ENCODE measurements around the gene AZI2.

DNA sequence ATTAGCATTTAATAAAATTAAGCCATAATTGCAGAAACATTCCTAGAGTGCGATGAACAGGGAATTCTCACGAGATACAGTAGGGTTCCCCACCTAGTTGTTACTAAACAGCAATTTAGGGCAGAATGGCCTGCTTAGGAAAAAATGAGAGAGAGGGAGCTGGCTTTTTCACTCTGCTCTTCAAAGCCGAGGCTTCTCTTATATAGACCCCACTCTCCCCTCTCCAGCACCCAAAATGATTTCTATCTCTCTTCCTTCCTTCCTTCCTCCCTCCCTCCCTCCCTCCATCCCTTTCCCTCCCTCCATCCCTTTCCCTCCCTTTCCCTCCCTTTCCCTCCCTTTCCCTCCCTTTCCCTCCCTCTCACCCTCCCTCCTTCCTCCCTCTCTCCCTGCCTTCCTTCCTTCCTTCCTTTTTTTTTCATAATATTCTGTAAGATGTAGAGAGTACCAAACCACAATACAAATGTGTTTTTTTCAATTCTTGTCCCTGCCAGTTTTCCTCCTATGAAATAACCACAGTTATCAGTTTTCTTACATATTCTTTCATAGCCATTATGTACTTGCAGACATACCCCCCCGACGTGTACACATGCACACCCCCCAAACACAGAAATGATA lies 48.2 kb downstream of the AZI2 start:
- TF ChIP-seq, protein P1, sequence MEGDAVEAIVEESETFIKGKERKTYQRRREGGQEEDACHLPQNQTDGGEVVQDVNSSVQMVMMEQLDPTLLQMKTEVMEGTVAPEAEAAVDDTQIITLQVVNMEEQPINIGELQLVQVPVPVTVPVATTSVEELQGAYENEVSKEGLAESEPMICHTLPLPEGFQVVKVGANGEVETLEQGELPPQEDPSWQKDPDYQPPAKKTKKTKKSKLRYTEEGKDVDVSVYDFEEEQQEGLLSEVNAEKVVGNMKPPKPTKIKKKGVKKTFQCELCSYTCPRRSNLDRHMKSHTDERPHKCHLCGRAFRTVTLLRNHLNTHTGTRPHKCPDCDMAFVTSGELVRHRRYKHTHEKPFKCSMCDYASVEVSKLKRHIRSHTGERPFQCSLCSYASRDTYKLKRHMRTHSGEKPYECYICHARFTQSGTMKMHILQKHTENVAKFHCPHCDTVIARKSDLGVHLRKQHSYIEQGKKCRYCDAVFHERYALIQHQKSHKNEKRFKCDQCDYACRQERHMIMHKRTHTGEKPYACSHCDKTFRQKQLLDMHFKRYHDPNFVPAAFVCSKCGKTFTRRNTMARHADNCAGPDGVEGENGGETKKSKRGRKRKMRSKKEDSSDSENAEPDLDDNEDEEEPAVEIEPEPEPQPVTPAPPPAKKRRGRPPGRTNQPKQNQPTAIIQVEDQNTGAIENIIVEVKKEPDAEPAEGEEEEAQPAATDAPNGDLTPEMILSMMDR (IDR thresholded peaks at IDR 0.05 in 8 of 11, conservative IDR thresholded peaks at IDR 0.05 in 3 of 11): no peak
- no peak for TF ChIP-seq POLR2A (IDR thresholded peaks at IDR 0.05)

Measured in spleen (tissue), 7 donors.